Measurements from ENCODE around the gene MYRIP. TPM values are rescaled to one million over a fixed set of nuclear protein-coding genes. Genes with fewer than 3 reads are reported as not detected.

Gene MYRIP
- total and polyA plus RNA-seq, 4 experiments from 2014 or later: not detected

DNA sequence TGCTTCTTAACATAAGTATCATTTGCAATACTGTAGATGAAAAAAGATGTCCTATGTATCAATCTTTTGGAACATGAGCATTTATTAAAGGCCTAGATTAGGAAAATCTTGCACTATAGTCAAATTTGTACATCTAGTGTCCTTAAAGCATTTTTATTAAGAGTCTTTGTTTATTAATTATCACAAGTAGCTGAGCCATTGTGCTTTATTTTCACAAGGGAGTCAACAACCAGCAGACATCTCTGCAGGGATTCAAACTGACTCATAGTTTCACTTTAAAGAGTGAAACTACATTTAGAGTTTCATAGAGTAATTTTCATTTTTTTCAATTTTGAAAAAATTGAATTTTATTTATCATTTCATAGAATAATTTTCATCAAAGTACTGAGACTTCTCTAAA lies 405.6 kb downstream of the MYRIP start:
- no peaks in the 10 kb centered on the region for H3K27me3 ChIP-seq (ENCODE audit: insufficient read depth, low read length)
- Mint-ChIP-seq H3K27ac (no peak overlapping the region), H3K36me3 (no peaks in the 10 kb centered on the region), H3K27me3 (no peaks in the 10 kb centered on the region), H3K4me3 (no peak overlapping the region), H3K9me3 (no peaks in the 10 kb centered on the region), H3K4me1 (no peaks in the 10 kb centered on the region)
- no peak overlapping the region for H3K27ac ChIP-seq (ENCODE audit: low read depth, low read length)
- ChIA-PET POLR2A (ENCODE audit: partially characterized antibody) (no interaction called here), CTCF (ENCODE audit: partially characterized antibody) (no interaction called here)
- no peaks in the 10 kb centered on the region for H3K36me3 ChIP-seq (ENCODE audit: insufficient read depth, low read length)
- no peak overlapping the region for H3K4me3 ChIP-seq (ENCODE audit: low read length in 2 of 2)
- DNase-seq: no peak
- H3K4me1 ChIP-seq (ENCODE audit: insufficient read depth, low read length): no peaks in the 10 kb centered on the region
- intact Hi-C loops (cut with micrococcal nuclease): no loop called here
- no peaks in the 10 kb centered on the region for H3K9me3 ChIP-seq (ENCODE audit: control insufficient read depth in 1 of 2, low read length in 2 of 2)

DNA sequence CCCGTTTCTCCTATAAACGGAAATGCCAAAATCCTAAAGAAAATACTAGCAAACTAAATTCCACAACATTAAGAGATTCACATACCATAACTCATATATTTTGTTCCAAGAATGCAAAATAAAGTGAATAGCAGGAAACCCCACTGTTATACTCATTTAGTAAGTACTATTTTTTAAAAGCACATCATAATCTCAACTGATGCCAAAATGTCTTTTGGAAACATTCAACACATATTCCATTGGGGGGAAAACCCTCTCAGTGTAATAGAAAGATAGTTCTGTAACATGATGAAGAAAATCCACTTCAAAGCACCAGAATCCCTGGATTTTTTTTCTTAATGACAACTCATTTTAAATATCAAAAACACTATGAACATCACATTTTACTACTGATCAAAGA lies 407.1 kb downstream of the MYRIP start:
- CTCF ChIA-PET (ENCODE audit: partially characterized antibody): no interaction called here
- no peak overlapping the region for H3K4me3 ChIP-seq (ENCODE audit: low read length in 2 of 2)
- H3K4me1 ChIP-seq (ENCODE audit: insufficient read depth, low read length): no peaks in the 10 kb centered on the region
- no peaks in the 10 kb centered on the region for H3K9me3 ChIP-seq (ENCODE audit: control insufficient read depth in 1 of 2, low read length in 2 of 2)
- H3K27ac ChIP-seq (ENCODE audit: low read depth, low read length): no peak overlapping the region
- POLR2A ChIA-PET (ENCODE audit: partially characterized antibody): no interaction called here
- Mint-ChIP-seq H3K27ac (no peak overlapping the region), H3K4me1 (no peaks in the 10 kb centered on the region), H3K4me3 (no peak overlapping the region), H3K36me3 (no peaks in the 10 kb centered on the region), H3K27me3 (no peaks in the 10 kb centered on the region), H3K9me3 (peaks cover 0 to 3% (median 0%) of the 10 kb centered on the region in 8 donors)
- no peak for DNase-seq
- H3K36me3 ChIP-seq (ENCODE audit: insufficient read depth, low read length): no peaks in the 10 kb centered on the region
- H3K27me3 ChIP-seq (ENCODE audit: insufficient read depth, low read length): no peaks in the 10 kb centered on the region
- intact Hi-C loops (cut with micrococcal nuclease): no loop called here

DNA sequence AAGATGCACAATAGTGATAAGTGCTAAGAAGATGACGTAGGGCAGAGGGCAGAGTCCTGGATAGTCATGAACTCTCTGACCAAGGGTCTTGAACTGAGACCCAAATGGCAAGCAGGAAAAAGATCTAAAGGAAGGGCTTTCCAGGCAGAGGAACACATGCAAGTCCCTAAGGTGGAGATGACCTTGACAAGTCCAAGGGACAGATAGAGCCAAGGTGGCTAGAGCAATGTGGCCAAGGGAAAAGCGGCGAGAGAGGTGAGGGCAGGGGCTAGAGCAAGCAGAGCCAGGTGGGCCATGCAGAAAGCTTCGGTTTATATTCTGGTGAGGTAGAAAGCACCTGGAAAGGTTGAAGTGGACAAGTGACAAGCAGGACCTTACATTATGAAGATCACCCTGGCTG lies 414.4 kb downstream of the MYRIP start:
- Mint-ChIP-seq H3K27ac (no peak overlapping the region), H3K9me3 (peaks cover 0 to 3% (median 0%) of the 10 kb centered on the region in 8 donors), H3K27me3 (no peaks in the 10 kb centered on the region), H3K4me1 (no peaks in the 10 kb centered on the region), H3K36me3 (no peaks in the 10 kb centered on the region), H3K4me3 (no peak overlapping the region)
- intact Hi-C loops (cut with micrococcal nuclease): no loop called here
- DNase-seq: no peak
- Histone ChIP-seq H3K9me3 (ENCODE audit: control insufficient read depth in 1 of 2, low read length in 2 of 2) (no peaks in the 10 kb centered on the region), H3K27ac (ENCODE audit: low read depth, low read length) (no peak overlapping the region), H3K27me3 (ENCODE audit: insufficient read depth, low read length) (no peaks in the 10 kb centered on the region), H3K4me1 (ENCODE audit: insufficient read depth, low read length) (no peaks in the 10 kb centered on the region), H3K36me3 (ENCODE audit: insufficient read depth, low read length) (no peaks in the 10 kb centered on the region), H3K4me3 (ENCODE audit: low read length in 2 of 2) (no peak overlapping the region)
- ChIA-PET CTCF (ENCODE audit: partially characterized antibody) (interaction anchor here (1.8 kb wide), 1 partner anchor 19 kb away, joined by 4 read pairs; no protein-coding TSS in a partner anchor), POLR2A (ENCODE audit: partially characterized antibody) (no interaction called here)

DNA sequence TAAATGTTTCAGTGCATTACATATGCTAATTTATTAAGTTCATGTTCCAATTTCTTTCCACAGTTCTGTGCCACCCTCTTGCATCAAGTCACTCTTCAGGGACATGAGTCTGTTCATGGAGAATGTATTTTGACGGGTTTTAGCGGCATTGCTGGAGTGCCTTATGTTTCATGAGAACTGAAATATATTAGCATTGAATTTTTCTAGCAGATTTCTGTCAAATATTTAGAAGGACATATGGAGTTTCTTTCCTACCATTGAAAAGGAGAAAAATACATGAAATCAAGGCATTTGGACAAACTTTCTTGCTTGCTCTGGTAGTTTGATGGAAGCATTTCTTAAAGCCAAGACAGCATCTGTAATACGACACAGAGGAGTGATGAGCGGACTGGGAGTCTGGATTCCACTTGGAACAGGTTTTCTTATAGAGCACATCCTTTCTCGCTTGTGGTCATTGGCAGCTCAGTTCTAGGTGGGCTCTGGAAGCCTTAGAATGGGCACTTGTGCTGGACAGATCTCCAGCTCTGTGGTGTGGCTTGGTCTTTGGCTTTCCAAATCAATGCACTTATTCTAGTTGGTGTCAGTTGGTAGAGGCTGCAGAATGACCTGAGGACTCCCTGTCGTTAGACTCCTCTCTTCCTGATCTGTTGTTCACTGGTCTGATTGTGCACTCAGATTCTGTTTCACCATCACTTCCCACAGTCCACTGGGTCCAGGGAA lies 415.5 kb downstream of the MYRIP start:
- Histone ChIP-seq H3K36me3 (ENCODE audit: insufficient read depth, low read length) (no peaks in the 10 kb centered on the region), H3K4me3 (ENCODE audit: low read length in 2 of 2) (no peak overlapping the region), H3K9me3 (ENCODE audit: control insufficient read depth in 1 of 2, low read length in 2 of 2) (no peaks in the 10 kb centered on the region), H3K4me1 (ENCODE audit: insufficient read depth, low read length) (no peaks in the 10 kb centered on the region), H3K27me3 (ENCODE audit: insufficient read depth, low read length) (no peaks in the 10 kb centered on the region), H3K27ac (ENCODE audit: low read depth, low read length) (no peak overlapping the region)
- H3K36me3 Mint-ChIP-seq: no peaks in the 10 kb centered on the region
- ChIA-PET CTCF (ENCODE audit: partially characterized antibody) (interaction anchor here (0.6 kb wide), 1 partner anchor 1273 kb away, joined by 3 read pairs; no protein-coding TSS in a partner anchor), POLR2A (ENCODE audit: partially characterized antibody) (no interaction called here)
- H3K27me3 Mint-ChIP-seq: no peaks in the 10 kb centered on the region
- intact Hi-C loops (cut with micrococcal nuclease): no loop called here
- DNase-seq: no peak
- peaks cover 0 to 3% (median 0%) of the 10 kb centered on the region in 8 donors for H3K9me3 Mint-ChIP-seq
- H3K27ac Mint-ChIP-seq: no peak overlapping the region
- no peaks in the 10 kb centered on the region for H3K4me1 Mint-ChIP-seq
- no peak overlapping the region for H3K4me3 Mint-ChIP-seq

DNA sequence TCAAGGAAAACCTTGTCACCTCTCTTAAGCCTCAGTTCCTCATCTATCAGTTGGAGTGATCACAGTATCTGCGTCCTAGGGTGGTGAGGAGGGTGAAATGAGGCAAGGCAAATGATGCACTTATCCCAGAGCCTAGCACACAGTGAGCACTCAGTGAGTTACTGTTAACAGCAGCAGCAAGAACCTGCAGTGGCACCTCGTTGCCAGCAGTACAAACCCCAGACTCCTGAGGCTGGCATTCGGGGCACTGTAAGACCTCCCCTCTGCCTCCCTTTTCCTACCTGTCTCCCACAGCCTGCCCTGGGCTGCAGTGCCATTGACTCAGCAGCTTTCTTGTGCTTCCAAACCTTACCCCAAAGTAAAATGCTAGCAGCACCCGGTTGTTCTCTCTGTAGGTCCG lies 417.2 kb downstream of the MYRIP start:
- no peaks in the 10 kb centered on the region for H3K36me3 Mint-ChIP-seq
- no peaks in the 10 kb centered on the region for H3K27me3 ChIP-seq (ENCODE audit: insufficient read depth, low read length)
- H3K27ac ChIP-seq (ENCODE audit: low read depth, low read length): no peak overlapping the region
- H3K4me3 ChIP-seq (ENCODE audit: low read length in 2 of 2): no peak overlapping the region
- H3K27ac Mint-ChIP-seq: no peak overlapping the region
- H3K4me1 Mint-ChIP-seq: no peaks in the 10 kb centered on the region
- DNase-seq: no peak
- H3K4me1 ChIP-seq (ENCODE audit: insufficient read depth, low read length): no peaks in the 10 kb centered on the region
- POLR2A ChIA-PET (ENCODE audit: partially characterized antibody): no interaction called here
- no peak overlapping the region for H3K4me3 Mint-ChIP-seq
- H3K36me3 ChIP-seq (ENCODE audit: insufficient read depth, low read length): no peaks in the 10 kb centered on the region
- CTCF ChIA-PET (ENCODE audit: partially characterized antibody): no interaction called here
- no peaks in the 10 kb centered on the region for H3K27me3 Mint-ChIP-seq
- intact Hi-C loops (cut with micrococcal nuclease): no loop called here
- H3K9me3 ChIP-seq (ENCODE audit: control insufficient read depth in 1 of 2, low read length in 2 of 2): no peaks in the 10 kb centered on the region
- H3K9me3 Mint-ChIP-seq: no peaks in the 10 kb centered on the region

DNA sequence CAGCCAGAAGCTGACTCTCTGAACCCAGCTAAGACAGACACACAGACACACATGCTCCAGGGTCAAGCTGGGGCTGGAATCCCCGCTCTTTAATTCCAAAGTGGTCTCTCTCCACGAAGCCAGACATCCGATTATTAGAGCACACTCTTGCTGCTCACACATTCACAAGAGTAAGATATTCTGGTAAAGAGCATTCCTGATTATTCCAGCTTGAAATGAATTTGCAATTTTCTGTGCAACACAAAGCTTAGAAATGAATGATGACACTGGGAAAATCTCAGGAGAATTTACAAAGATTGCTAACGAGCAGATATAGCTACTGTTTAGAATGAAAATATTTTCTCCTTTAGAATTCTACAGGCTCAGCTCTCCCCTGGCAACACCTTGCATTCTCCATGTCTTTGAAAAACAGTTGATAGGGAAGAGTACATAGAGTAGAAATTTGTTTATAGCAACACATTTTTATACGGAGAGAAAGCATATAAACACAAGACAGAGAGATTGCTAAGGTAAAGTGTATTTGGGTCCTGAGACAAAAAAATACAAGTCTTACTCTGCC lies 419.5 kb downstream of the MYRIP start:
- Mint-ChIP-seq H3K4me1 (no peaks in the 10 kb centered on the region), H3K9me3 (no peaks in the 10 kb centered on the region), H3K36me3 (peaks cover 0 to 3% of the 10 kb centered on the region in 2 donors), H3K27me3 (no peaks in the 10 kb centered on the region), H3K4me3 (no peak overlapping the region), H3K27ac (no peak overlapping the region)
- intact Hi-C loops (cut with micrococcal nuclease): no loop called here
- ChIA-PET POLR2A (ENCODE audit: partially characterized antibody) (no interaction called here), CTCF (ENCODE audit: partially characterized antibody) (interaction anchor here (2.8 kb wide), 1 partner anchor 37 kb away, joined by 6 read pairs; no protein-coding TSS in a partner anchor)
- DNase-seq: no peak
- H3K4me3 ChIP-seq (ENCODE audit: low read length in 2 of 2): no peak overlapping the region
- H3K27ac ChIP-seq (ENCODE audit: low read depth, low read length): no peak overlapping the region
- no peaks in the 10 kb centered on the region for H3K36me3 ChIP-seq (ENCODE audit: insufficient read depth, low read length)
- H3K9me3 ChIP-seq (ENCODE audit: control insufficient read depth in 1 of 2, low read length in 2 of 2): no peaks in the 10 kb centered on the region
- no peaks in the 10 kb centered on the region for H3K4me1 ChIP-seq (ENCODE audit: insufficient read depth, low read length)
- no peaks in the 10 kb centered on the region for H3K27me3 ChIP-seq (ENCODE audit: insufficient read depth, low read length)

DNA sequence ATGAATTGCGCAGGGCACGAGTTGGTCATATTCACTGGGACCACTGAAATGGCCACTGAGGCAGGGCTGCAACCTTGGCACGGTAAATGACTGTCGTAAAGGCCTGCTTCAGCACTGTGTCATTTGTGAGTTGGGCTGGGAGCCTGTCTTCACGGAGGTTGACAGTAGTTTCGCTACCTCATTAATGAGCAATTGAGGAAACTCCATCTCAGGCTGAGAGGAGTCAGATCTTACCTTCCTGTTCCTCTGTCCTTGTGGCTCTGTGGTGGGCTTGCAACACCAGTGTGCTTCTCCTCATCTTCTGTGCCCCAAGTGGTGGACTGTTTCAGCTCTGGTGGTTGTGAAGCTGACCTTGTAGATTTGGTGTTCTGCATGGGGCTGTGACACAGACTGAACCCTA lies 420.0 kb downstream of the MYRIP start:
- Mint-ChIP-seq H3K27ac (no peak overlapping the region), H3K4me3 (no peak overlapping the region), H3K27me3 (no peaks in the 10 kb centered on the region), H3K4me1 (no peaks in the 10 kb centered on the region), H3K36me3 (peaks cover 0 to 3% of the 10 kb centered on the region in 2 donors), H3K9me3 (peaks cover 0 to 1% (median 0%) of the 10 kb centered on the region in 8 donors)
- ChIA-PET CTCF (ENCODE audit: partially characterized antibody) (interaction anchor here (0.8 to 2.8 kb wide), 2 partner anchors 38 to 53 kb away, joined by 4 to 6 read pairs; no protein-coding TSS in a partner anchor), POLR2A (ENCODE audit: partially characterized antibody) (no interaction called here)
- H3K27ac ChIP-seq (ENCODE audit: low read depth, low read length): no peak overlapping the region
- no peaks in the 10 kb centered on the region for H3K9me3 ChIP-seq (ENCODE audit: control insufficient read depth in 1 of 2, low read length in 2 of 2)
- no peaks in the 10 kb centered on the region for H3K27me3 ChIP-seq (ENCODE audit: insufficient read depth, low read length)
- intact Hi-C loops (cut with micrococcal nuclease): no loop called here
- no peak overlapping the region for H3K4me3 ChIP-seq (ENCODE audit: low read length in 2 of 2)
- no peaks in the 10 kb centered on the region for H3K4me1 ChIP-seq (ENCODE audit: insufficient read depth, low read length)
- DNase-seq: no peak
- no peaks in the 10 kb centered on the region for H3K36me3 ChIP-seq (ENCODE audit: insufficient read depth, low read length)

Measured in CD4-positive, alpha-beta memory T cell (primary cell).